GM18870 (cell line): ENCODE measurements around the gene PLSCR5.

Experiments
- ATAC-seq: cut with Tn5 transposase; IDR thresholded peaks from one replicate; pipeline ENCODE4 v1.9.1; 2021; ENCODE audit warnings: moderate library complexity; ENCODE audit not compliant: unreplicated experiment

The PLSCR5 gene

DNA sequence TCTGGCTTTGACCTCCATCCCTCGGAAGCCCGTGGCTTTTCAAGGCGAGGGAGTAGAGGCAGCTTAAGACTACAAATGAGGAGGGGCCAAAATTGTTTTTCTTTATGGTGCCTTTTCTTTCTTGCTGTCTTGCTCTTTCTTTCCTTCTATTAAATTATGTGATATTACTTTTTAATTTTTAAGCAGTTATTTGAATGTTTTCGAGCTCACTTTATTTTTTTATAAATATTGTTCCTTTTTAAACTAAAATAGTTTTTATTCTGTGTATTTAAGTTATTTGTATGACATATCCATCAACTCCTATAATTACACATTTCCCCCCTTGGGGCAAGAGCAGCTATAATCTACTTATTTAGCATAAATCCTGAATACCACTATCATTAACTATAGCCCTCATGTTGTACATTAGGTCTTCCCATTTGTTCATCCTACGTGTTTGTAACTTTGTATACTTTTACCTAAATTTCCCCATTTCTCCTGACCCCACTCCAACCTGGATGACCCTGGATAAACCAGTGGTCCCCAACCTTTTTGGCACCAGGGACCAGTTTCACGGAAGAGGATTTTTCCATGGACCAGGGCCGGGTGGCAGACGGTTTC lies 60.1 kb downstream of the PLSCR5 start:
- no peak for ATAC-seq

DNA sequence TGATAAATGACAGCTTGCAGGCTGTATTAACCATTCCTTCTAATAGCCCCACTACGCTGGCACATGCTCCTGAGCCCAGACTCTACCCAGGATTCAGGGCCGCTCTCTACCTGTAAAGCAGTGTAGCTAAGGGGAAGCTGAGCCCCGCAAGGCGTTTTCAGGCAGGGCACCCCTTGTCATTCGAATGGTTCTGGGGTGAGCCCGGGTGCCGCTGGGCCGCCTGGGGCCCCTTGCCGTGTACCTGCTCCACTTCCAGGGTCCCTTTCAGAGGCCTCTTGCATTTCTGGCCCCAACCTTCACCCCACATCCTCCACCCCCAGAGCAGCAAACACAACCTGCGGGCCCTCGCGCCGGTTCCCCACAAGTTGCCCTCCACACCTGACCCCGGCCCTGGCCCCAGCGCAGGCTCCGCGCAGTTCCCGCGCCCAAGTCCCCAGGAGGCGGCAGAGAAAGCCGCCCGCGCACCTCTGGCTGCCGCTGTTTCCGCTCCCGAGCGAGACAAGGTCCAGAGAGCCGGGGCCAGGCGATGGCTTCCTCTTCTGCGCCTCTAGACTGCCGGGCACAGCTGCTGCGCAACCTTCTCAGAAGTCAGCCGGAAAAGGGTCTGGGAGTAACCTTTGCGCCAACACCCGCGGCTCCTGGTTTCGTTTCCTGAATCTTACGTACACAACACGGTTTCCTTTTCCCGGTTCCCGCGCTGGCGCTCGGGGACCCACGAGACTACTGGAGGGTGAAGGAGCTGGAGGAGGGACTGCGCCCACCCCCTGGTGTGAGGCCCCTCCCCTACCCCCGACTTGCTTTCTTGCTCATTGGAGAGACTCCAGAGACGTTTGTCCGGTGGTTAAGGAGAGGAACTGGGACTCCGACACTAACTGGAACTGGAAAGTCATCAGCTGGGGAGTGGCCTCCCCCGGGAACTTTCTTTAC lies 60.9 kb downstream of the PLSCR5 start, which contains the start of gene PLSCR1:
Gene PLSCR1, minus strand, starts transcription at position 606 of the 927 bp plus-strand sequence. CDS start 8,055 bp downstream, outside the sequence.
- ATAC-seq, result peak; percentile 78

- ATAC-seq, result no peak
Observed at GRCh38 chr3:146543461-146544001, 61.6 kb downstream of the PLSCR5 start.

DNA sequence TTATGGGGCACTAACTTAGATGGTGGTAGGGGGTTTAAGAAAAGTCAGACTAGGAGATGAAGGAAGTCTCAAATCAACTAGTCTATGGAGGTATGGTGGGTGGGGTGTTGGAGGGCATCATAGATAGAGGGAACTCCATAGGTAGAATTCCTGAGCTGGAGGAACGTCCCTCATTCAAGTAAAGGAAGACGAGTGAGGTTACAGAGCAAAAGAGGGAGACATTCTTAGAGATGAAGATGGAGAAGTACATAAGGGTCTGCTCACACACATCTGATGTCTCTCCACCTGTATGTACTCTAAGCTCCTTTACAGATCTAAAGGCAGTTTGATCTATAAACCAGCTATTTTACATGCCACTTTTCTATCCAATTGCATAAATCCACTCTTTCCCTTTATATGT lies 62.2 kb downstream of the PLSCR5 start:
- ATAC-seq, result no peak

DNA sequence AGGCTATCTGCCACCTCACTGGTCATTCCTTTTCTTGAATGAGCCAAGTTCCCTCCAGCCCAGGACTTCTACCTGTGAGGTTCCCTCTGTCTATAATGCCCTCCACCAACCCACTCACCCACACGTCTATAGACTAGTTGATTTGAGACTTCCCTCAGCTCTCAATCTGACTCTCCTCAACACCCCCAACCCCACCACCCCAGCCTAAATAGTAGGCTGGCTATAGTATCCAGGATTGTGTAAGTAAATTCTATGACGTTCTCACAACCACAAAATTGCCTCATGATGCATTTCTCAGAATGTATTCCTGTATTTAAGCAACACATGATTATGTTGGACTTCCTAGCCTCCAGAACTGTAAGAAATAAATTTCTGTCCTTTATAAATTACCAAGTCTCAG lies 63.0 kb downstream of the PLSCR5 start:
- no peak for ATAC-seq

DNA sequence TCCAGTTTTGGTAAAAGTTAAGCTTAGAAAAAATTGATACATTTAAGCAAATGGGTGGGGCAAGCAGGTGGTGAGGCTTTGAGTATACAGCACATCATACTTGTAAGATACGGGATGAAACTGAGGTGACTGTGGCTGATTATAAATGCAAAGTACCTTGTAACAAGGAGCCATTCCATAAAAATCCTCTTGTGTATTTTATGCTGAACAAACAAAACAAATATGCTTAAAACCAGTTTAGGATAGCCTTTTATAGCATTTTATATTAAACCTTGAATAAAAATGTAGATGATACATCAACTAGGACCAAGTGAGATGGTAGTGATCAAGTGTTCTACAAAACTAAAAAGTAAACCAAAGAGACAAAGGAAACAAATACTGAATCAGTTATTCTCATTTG lies 64.2 kb downstream of the PLSCR5 start:
- no peak for ATAC-seq

DNA sequence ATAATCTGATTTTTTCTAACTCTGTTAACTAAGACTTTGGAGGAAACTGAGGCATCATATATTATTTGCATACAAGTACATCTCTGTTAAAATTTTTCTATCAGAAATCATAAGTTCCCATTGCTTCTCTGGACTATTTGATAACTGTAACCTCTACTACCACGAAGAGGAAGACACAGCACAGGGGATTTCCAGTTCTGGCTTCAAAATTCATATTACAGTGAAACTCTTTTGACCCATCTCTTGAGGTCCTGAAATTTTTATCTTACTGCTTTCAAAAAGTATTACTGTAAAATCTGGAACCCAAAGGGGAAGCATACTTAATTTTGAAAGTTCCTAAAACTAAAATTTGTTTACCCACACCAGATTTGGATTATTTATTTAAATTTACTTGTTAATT lies 64.9 kb downstream of the PLSCR5 start:
- peak; percentile 23 for ATAC-seq

DNA sequence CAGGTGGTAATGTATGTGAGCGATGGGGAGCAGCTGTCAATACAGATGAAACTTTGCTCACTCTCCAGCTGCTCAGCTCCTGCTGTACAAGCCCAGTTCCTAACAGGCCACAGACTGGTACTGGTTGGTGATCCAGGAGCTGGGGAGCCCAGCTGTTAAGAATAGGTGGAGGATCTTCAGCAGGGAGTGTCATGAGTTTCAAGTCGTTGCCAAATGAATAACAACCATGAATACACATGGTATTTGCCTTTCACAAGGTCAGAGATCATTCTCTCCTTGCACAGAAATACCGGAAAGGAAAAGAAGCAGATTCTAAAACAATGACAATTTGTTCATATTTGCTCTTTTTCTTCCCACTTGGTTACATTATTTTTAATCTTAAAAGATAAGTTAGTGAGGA lies 65.8 kb downstream of the PLSCR5 start:
- ATAC-seq, result no peak

DNA sequence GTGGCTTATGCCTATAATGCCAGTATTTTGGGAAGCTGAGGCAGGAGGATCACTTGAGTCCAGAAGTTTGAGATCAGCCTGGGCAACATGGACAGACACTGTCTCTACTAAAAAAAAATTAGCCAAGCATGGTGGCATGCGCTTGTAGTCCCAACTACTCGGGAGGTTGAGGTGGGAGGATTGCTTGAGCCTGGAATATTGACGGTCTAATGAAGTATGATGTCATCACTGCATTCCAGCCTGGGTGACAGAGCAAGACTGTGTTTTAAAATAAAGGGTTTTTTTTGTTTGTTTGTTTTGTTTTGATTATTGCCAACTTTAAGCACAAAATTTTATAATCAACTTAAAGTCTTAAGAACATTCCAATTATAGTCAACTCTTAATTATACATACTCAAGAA lies 67.5 kb downstream of the PLSCR5 start:
- no peak for ATAC-seq

GRCh38 chr3:146536681-146537080 lies 68.5 kb downstream of the PLSCR5 start:
- no peak for ATAC-seq
